ENCODE measurements around the gene EBF3. TPM values are rescaled to one million over a fixed set of nuclear protein-coding genes. Genes with fewer than 3 reads are reported as not detected.
A peak's percentile ranks its signal among the peaks of the same experiment; 100 is the strongest.

EBF3 gene
- total RNA-seq, 4 donors from 2014 or later = 1.4 to 4.2 (median 2.4) TPM

GRCh38 chr10:129945526-129945925 lies 18.5 kb downstream of the EBF3 start:
- H3K4me3 ChIP-seq = no peak overlapping the region
- no peaks in the 10 kb centered on the region for H3K27me3 ChIP-seq
- TF ChIP-seq EP300 (IDR thresholded peaks at IDR 0.05) (no peak), CTCF (IDR thresholded peaks at IDR 0.05) (no peak), POLR2AphosphoS5 (IDR thresholded peaks at IDR 0.05) (no peak), POLR2A (IDR thresholded peaks at IDR 0.05) (no peak)

GRCh38 chr10:129945064-129945463 lies 19.0 kb downstream of the EBF3 start:
- H3K36me3 ChIP-seq = no peaks in the 10 kb centered on the region
- H3K4me3 ChIP-seq = no peak overlapping the region
- no peak for DNase-seq (ENCODE audit: low spot score in 2 of 2)
- H3K27me3 ChIP-seq = no peaks in the 10 kb centered on the region
- peak overlapping the region; percentile 67 for H3K27ac ChIP-seq
- TF ChIP-seq POLR2AphosphoS5 (IDR thresholded peaks at IDR 0.05) = no peak
- TF ChIP-seq POLR2A (IDR thresholded peaks at IDR 0.05) = no peak
- no peak for TF ChIP-seq CTCF (IDR thresholded peaks at IDR 0.05)
- TF ChIP-seq EP300 (IDR thresholded peaks at IDR 0.05) = no peak
- peaks cover 14% of the 10 kb centered on the region for H3K4me1 ChIP-seq
- H3K9me3 ChIP-seq = no peaks in the 10 kb centered on the region
- WGBS = 90% methylated on average over 6 of the region's 6 CpGs

More at GRCh38 chr10:129945526-129945925, 18.5 kb downstream of the EBF3 start:
- Histone ChIP-seq H3K4me1 (peaks cover 17% of the 10 kb centered on the region), H3K9me3 (no peaks in the 10 kb centered on the region), H3K27ac (peak overlapping the region; percentile 67), H3K36me3 (no peaks in the 10 kb centered on the region)
- WGBS = 89% methylated on average over 8 of the region's 8 CpGs
- peak in 1 of 2 donors; percentile 26 for DNase-seq (ENCODE audit: low spot score in 2 of 2)

- 92% methylated on average over 8 of the region's 8 CpGs for WGBS
- no peaks in the 10 kb centered on the region for H3K9me3 ChIP-seq
- H3K27ac ChIP-seq = no peak overlapping the region
- DNase-seq (ENCODE audit: low spot score in 2 of 2) = peak in 1 of 2 donors; percentile 32
- H3K36me3 ChIP-seq = no peaks in the 10 kb centered on the region
- no peak for TF ChIP-seq EP300 (IDR thresholded peaks at IDR 0.05)
- TF ChIP-seq CTCF (IDR thresholded peaks at IDR 0.05) = no peak
- TF ChIP-seq POLR2A (IDR thresholded peaks at IDR 0.05) = no peak
- TF ChIP-seq POLR2AphosphoS5 (IDR thresholded peaks at IDR 0.05) = no peak
- H3K4me3 ChIP-seq = no peak overlapping the region
- no peaks in the 10 kb centered on the region for H3K27me3 ChIP-seq
- H3K4me1 ChIP-seq = peaks cover 8% of the 10 kb centered on the region
Measured at GRCh38 chr10:129944456-129944855, 19.6 kb downstream of the EBF3 start.

GRCh38 chr10:129942936-129943715 lies 20.9 kb downstream of the EBF3 start:
- Histone ChIP-seq H3K9me3 (no peaks in the 10 kb centered on the region), H3K36me3 (no peaks in the 10 kb centered on the region), H3K4me1 (peaks cover 5% of the 10 kb centered on the region), H3K4me3 (no peak overlapping the region), H3K27ac (no peak overlapping the region), H3K27me3 (no peaks in the 10 kb centered on the region)
- no peak for TF ChIP-seq POLR2A (IDR thresholded peaks at IDR 0.05)
- no peak for TF ChIP-seq POLR2AphosphoS5 (IDR thresholded peaks at IDR 0.05)
- 57% methylated on average over 12 of the region's 12 CpGs for WGBS
- peak in 1 of 2 donors; percentile 78 for DNase-seq (ENCODE audit: low spot score in 2 of 2)

- Histone ChIP-seq H3K27me3 (no peaks in the 10 kb centered on the region), H3K4me3 (no peak overlapping the region), H3K4me1 (peaks cover 5% of the 10 kb centered on the region), H3K36me3 (no peaks in the 10 kb centered on the region), H3K9me3 (no peaks in the 10 kb centered on the region), H3K27ac (no peak overlapping the region)
- WGBS = 87% methylated on average over 9 of the region's 9 CpGs
- DNase-seq (ENCODE audit: low spot score in 2 of 2) = peak in 1 of 2 donors; percentile 60
- TF ChIP-seq POLR2AphosphoS5 (IDR thresholded peaks at IDR 0.05) (no peak), CTCF (IDR thresholded peaks at IDR 0.05) (no peak), EP300 (IDR thresholded peaks at IDR 0.05) (no peak), POLR2A (IDR thresholded peaks at IDR 0.05) (no peak)
Measured at GRCh38 chr10:129942391-129942790, 21.7 kb downstream of the EBF3 start.

Data from suprapubic skin (tissue), 4 donors.